Measurements from ENCODE around the gene TGFBR2. TPM values are rescaled to one million over a fixed set of nuclear protein-coding genes. Genes with fewer than 3 reads are reported as not detected.

The TGFBR2 gene
- total and polyA plus RNA-seq, 2 experiments from 2014 or later: 135 to 188 TPM

GRCh38 chr3:30613133-30613825 lies 6.9 kb downstream of the TGFBR2 start:
- no peak overlapping the region for H3K27ac ChIP-seq
- no peak overlapping the region for H3K4me3 ChIP-seq
- no peaks in the 10 kb centered on the region for H3K27me3 ChIP-seq (replicated peaks; ENCODE audit: insufficient read depth)
- peaks cover 68% of the 10 kb centered on the region for H3F3A ChIP-seq (ENCODE audit: insufficient read depth)
- peaks cover 100% of the 10 kb centered on the region for H3K79me2 ChIP-seq (ENCODE audit: insufficient read depth)
- no peak overlapping the region for H2AFZ ChIP-seq
- H3K9ac ChIP-seq: no peak overlapping the region
- in situ Hi-C loops (cut with MboI): loop anchor here (10.0 kb wide), 1 partner anchor 408 kb away; no protein-coding TSS in a partner anchor
- peaks cover 81% of the 10 kb centered on the region for H3K4me1 ChIP-seq (ENCODE audit: insufficient read depth)
- 0 out of 2 replicates have a peak, but pooled peaks cover 3% of the 10 kb centered on the region for H3K36me3 ChIP-seq (ENCODE audit: low read depth)
- peaks cover 29% of the 10 kb centered on the region for H4K20me1 ChIP-seq (ENCODE audit: insufficient read depth)
- WGBS, 2 experiments (ENCODE audit: low coverage in 1 of 2, low lambda C conversion rate in 2 of 2, missing lambda C conversion rate in 2 of 2): 96 to 98% methylated on average over 3 of the region's 3 CpGs
- no peaks in the 10 kb centered on the region for H3K9me3 ChIP-seq (ENCODE audit: low read depth)
- no peak for DNase-seq
- H3K9me2 ChIP-seq (ENCODE audit: insufficient read depth): no peaks in the 10 kb centered on the region
- no peak overlapping the region for H3K4me2 ChIP-seq (ENCODE audit: unreplicated experiment)
- TF ChIP-seq EZH2 (IDR thresholded peaks at IDR 0.05; ENCODE audit: insufficient read depth, poor library complexity, severe bottlenecking): no peak
- TF ChIP-seq EZH2phosphoT487 (IDR thresholded peaks at IDR 0.05; ENCODE audit: insufficient read depth, low read depth): no peak

DNA sequence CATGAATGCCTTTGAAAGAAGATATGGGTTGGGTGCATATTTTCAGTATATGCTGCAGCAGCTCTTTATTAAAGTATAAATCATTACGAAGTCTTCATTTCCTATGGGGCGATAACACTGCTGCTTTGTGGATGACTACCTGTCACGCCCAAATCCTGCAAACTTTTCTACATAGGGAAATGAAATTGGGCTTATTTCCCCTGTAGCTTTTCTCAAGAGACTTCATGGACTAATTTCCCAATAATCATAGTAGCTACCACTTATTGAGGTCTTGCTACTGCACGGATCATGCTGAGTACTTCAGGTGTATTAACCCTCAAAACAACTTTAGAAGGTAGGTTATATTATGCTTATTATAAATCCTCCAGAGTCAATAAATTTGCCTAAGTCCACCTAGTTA lies 8.0 kb downstream of the TGFBR2 start:
- Histone ChIP-seq H3K27ac (no peak overlapping the region), H3K4me1 (ENCODE audit: insufficient read depth) (peaks cover 80% of the 10 kb centered on the region), H2AFZ (no peak overlapping the region), H3K27me3 (replicated peaks; ENCODE audit: insufficient read depth) (no peaks in the 10 kb centered on the region), H3K79me2 (ENCODE audit: insufficient read depth) (peaks cover 100% of the 10 kb centered on the region), H3K4me2 (ENCODE audit: unreplicated experiment) (no peak overlapping the region), H3K36me3 (ENCODE audit: low read depth) (0 out of 2 replicates have a peak, but pooled peaks cover 3% of the 10 kb centered on the region), H3K9me2 (ENCODE audit: insufficient read depth) (no peaks in the 10 kb centered on the region), H3K4me3 (no peak overlapping the region), H4K20me1 (ENCODE audit: insufficient read depth) (peaks cover 31% of the 10 kb centered on the region), H3K9ac (no peak overlapping the region), H3K9me3 (ENCODE audit: low read depth) (no peaks in the 10 kb centered on the region), H3F3A (ENCODE audit: insufficient read depth) (peaks cover 67% of the 10 kb centered on the region)
- 89% methylated on average over 4 of the region's 4 CpGs for WGBS, 2 experiments (ENCODE audit: low coverage in 1 of 2, low lambda C conversion rate in 2 of 2, missing lambda C conversion rate in 2 of 2)
- DNase-seq: no peak
- in situ Hi-C loops (cut with MboI): loop anchor here (10.0 kb wide), 1 partner anchor 410 kb away; no protein-coding TSS in a partner anchor
- TF ChIP-seq EZH2phosphoT487 (IDR thresholded peaks at IDR 0.05; ENCODE audit: insufficient read depth, low read depth) (no peak), EZH2 (IDR thresholded peaks at IDR 0.05; ENCODE audit: insufficient read depth, poor library complexity, severe bottlenecking) (no peak)

- Histone ChIP-seq H3K4me1 (ENCODE audit: insufficient read depth) (peaks cover 74% of the 10 kb centered on the region), H3K4me3 (no peak overlapping the region), H3K27ac (no peak overlapping the region), H3K9me3 (ENCODE audit: low read depth) (no peaks in the 10 kb centered on the region), H2AFZ (no peak overlapping the region), H3F3A (ENCODE audit: insufficient read depth) (peaks cover 62% of the 10 kb centered on the region), H3K9ac (no peak overlapping the region), H4K20me1 (ENCODE audit: insufficient read depth) (peaks cover 31% of the 10 kb centered on the region), H3K27me3 (replicated peaks; ENCODE audit: insufficient read depth) (no peaks in the 10 kb centered on the region), H3K9me2 (ENCODE audit: insufficient read depth) (no peaks in the 10 kb centered on the region), H3K79me2 (ENCODE audit: insufficient read depth) (peaks cover 100% of the 10 kb centered on the region), H3K4me2 (ENCODE audit: unreplicated experiment) (peak overlapping the region; percentile 30), H3K36me3 (ENCODE audit: low read depth) (0 out of 2 replicates have a peak, but pooled peaks cover 3% of the 10 kb centered on the region)
- TF ChIP-seq EZH2 (IDR thresholded peaks at IDR 0.05; ENCODE audit: insufficient read depth, poor library complexity, severe bottlenecking): no peak
- no peak for TF ChIP-seq EZH2phosphoT487 (IDR thresholded peaks at IDR 0.05; ENCODE audit: insufficient read depth, low read depth)
- WGBS, 2 experiments (ENCODE audit: low coverage in 1 of 2, low lambda C conversion rate in 2 of 2, missing lambda C conversion rate in 2 of 2): 94 to 100% methylated on average over 1 of the region's 1 CpG
- no peak for DNase-seq
- in situ Hi-C loops (cut with MboI): loop anchor here (10.0 kb wide), 1 partner anchor 410 kb away; no protein-coding TSS in a partner anchor
Observed at GRCh38 chr3:30614943-30615342, 8.5 kb downstream of the TGFBR2 start.

GRCh38 chr3:30615615-30616346 lies 9.4 kb downstream of the TGFBR2 start:
- no peak for TF ChIP-seq EZH2phosphoT487 (IDR thresholded peaks at IDR 0.05; ENCODE audit: insufficient read depth, low read depth)
- TF ChIP-seq EZH2 (IDR thresholded peaks at IDR 0.05; ENCODE audit: insufficient read depth, poor library complexity, severe bottlenecking): no peak
- H3K79me2 ChIP-seq (ENCODE audit: insufficient read depth): peaks cover 100% of the 10 kb centered on the region
- DNase-seq: peak; percentile 30
- H3K4me3 ChIP-seq: 0 out of 2 replicates have a peak overlapping the region, but pooled peaks have one; percentile 1
- no peaks in the 10 kb centered on the region for H3K27me3 ChIP-seq (replicated peaks; ENCODE audit: insufficient read depth)
- H3K4me2 ChIP-seq (ENCODE audit: unreplicated experiment): peak overlapping the region; percentile 30
- H2AFZ ChIP-seq: no peak overlapping the region
- H3F3A ChIP-seq (ENCODE audit: insufficient read depth): peaks cover 56% of the 10 kb centered on the region
- H3K9me2 ChIP-seq (ENCODE audit: insufficient read depth): no peaks in the 10 kb centered on the region
- H4K20me1 ChIP-seq (ENCODE audit: insufficient read depth): peaks cover 31% of the 10 kb centered on the region
- 49 to 50% methylated on average over 3 of the region's 3 CpGs for WGBS, 2 experiments (ENCODE audit: low coverage in 1 of 2, low lambda C conversion rate in 2 of 2, missing lambda C conversion rate in 2 of 2)
- H3K4me1 ChIP-seq (ENCODE audit: insufficient read depth): peaks cover 78% of the 10 kb centered on the region
- no peak overlapping the region for H3K27ac ChIP-seq
- H3K36me3 ChIP-seq (ENCODE audit: low read depth): 0 out of 2 replicates have a peak, but pooled peaks cover 3% of the 10 kb centered on the region
- H3K9ac ChIP-seq: no peak overlapping the region
- in situ Hi-C loops (cut with MboI): loop anchor here (10.0 kb wide), 1 partner anchor 411 kb away; no protein-coding TSS in a partner anchor
- H3K9me3 ChIP-seq (ENCODE audit: low read depth): no peaks in the 10 kb centered on the region
